Astrocyte (in vitro differentiated cells and primary cell): ENCODE data around the gene DHRS4. TPM values are rescaled to one million over a fixed set of nuclear protein-coding genes. Genes with fewer than 3 reads are reported as not detected.

Source experiments
- DNase-seq: peaks from one replicate; pipeline ENCODE4 v3.0.0-alpha.2; 2010; ENCODE audit warnings: low read depth
- FAIRE-seq: peaks from 2 replicates; lab custom pipeline; 2011; peaks lifted over from hg19 to GRCh38; lab: Jason Lieb, UNC
- H2AFZ ChIP-seq: 2 replicates; pipeline ENCODE4 v1.6.0; 2012; ENCODE audit warnings: low read depth, low read length, inconsistent platforms
- H3K27ac ChIP-seq: 2 replicates; pipeline ENCODE4 v1.5.1; 2011; ENCODE audit warnings: low read depth, low read length, inconsistent platforms
- H3K27me3 ChIP-seq: 2 replicates; pipeline ENCODE4 v1.6.0; 2011; ENCODE audit warnings: low read length, inconsistent platforms; ENCODE audit not compliant: insufficient read depth
- H3K36me3 ChIP-seq: 2 replicates; pipeline ENCODE4 v1.5.1; 2011; ENCODE audit warnings: low read length, inconsistent platforms; ENCODE audit not compliant: insufficient read depth
- H3K4me1 ChIP-seq: 2 replicates; pipeline ENCODE4 v1.5.1; 2011; ENCODE audit warnings: low read length, inconsistent platforms; ENCODE audit not compliant: insufficient read depth
- H3K4me2 ChIP-seq: 2 replicates; pipeline ENCODE4 v1.6.0; 2012; ENCODE audit warnings: low read length, inconsistent platforms
- H3K4me3 ChIP-seq: 2 replicates; pipeline ENCODE4 v1.5.1; 2011; ENCODE audit warnings: low read depth, mild to moderate bottlenecking, low read length, inconsistent platforms; ENCODE audit not compliant: insufficient read depth
- H3K79me2 ChIP-seq: 2 replicates; pipeline ENCODE4 v1.6.0; 2012; ENCODE audit warnings: mild to moderate bottlenecking, low read length, inconsistent platforms; ENCODE audit not compliant: insufficient read depth
- H3K9ac ChIP-seq: 2 replicates; pipeline ENCODE4 v1.6.0; 2012; ENCODE audit warnings: mild to moderate bottlenecking, low read length, inconsistent platforms
- H3K9me3 ChIP-seq: 2 replicates; pipeline ENCODE4 v1.5.1; 2012; ENCODE audit warnings: low read depth, mild to moderate bottlenecking, low read length, inconsistent platforms; ENCODE audit not compliant: insufficient read depth
- H4K20me1 ChIP-seq: 2 replicates; pipeline ENCODE4 v1.6.0; 2012; ENCODE audit warnings: low read length, inconsistent platforms; ENCODE audit not compliant: insufficient read depth
- H3K27ac Mint-ChIP-seq: one replicate; pipeline ENCODE4 v1.8.0; 2021; ENCODE audit warnings: mild to moderate bottlenecking, mixed read lengths; ENCODE audit not compliant: unreplicated experiment
- H3K27me3 Mint-ChIP-seq: one replicate; pipeline ENCODE4 v1.8.0; 2021; ENCODE audit warnings: low read depth, mixed read lengths; ENCODE audit not compliant: unreplicated experiment
- H3K36me3 Mint-ChIP-seq: one replicate; pipeline ENCODE4 v1.8.0; 2021; ENCODE audit warnings: low read depth, mixed read lengths; ENCODE audit not compliant: unreplicated experiment
- H3K4me1 Mint-ChIP-seq: one replicate; pipeline ENCODE4 v1.8.0; 2021; ENCODE audit warnings: low read depth, mixed read lengths; ENCODE audit not compliant: unreplicated experiment
- H3K4me3 Mint-ChIP-seq: one replicate; pipeline ENCODE4 v1.8.0; 2021; ENCODE audit warnings: mild to moderate bottlenecking, moderate library complexity, mixed read lengths; ENCODE audit not compliant: unreplicated experiment
- H3K9me3 Mint-ChIP-seq: one replicate; pipeline ENCODE4 v1.8.0; 2021; ENCODE audit warnings: mild to moderate bottlenecking, mixed read lengths; ENCODE audit not compliant: unreplicated experiment
- EZH2 ChIP-seq: IDR thresholded peaks from 2 replicates; pipeline ENCODE4 v1.6.1; 2012; ENCODE audit warnings: mild to moderate bottlenecking, low read length, inconsistent platforms; ENCODE audit not compliant: insufficient read depth
- total RNA-seq: library from RNA; stranded (reverse); gene quantifications from 2 replicates; pipeline ENCODE4 v1.2.1, GENCODE V29; 2021
- TF ChIP-seq, protein P1 (sequence below): IDR thresholded peaks from 2 replicates; pipeline ENCODE4 v1.5.1; 2011; ENCODE audit warnings: low read depth, mild to moderate bottlenecking, inconsistent platforms, low read length, moderate library complexity; ENCODE audit not compliant: insufficient read depth

The DHRS4 gene
- total RNA-seq, 1 donor from 2014 or later = 18.4 TPM

DNA sequence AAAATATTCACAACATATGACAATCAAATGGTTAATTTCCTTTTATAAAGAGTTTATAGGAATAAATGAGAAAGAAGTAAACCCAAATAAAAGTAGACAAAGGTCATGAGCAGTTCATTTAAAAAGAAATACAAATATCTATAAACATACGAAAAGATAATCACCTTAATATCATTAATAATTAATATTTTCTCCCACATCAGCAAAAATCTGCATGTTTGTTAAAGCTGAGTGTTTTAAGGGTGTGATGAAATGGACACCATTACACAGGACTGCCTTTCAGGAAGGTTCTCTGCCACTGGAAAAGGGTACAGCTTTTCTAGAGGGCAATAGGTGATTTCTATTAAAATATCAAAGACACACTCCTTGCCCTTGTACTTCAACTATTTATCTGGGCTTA, 14.7 kb upstream of the DHRS4 start:
- Mint-ChIP-seq H3K4me3 (no peak overlapping the region), H3K4me1 (no peaks in the 10 kb centered on the region), H3K9me3 (peaks cover 6% of the 10 kb centered on the region), H3K27me3 (peaks cover 4% of the 10 kb centered on the region), H3K36me3 (peaks cover 14% of the 10 kb centered on the region), H3K27ac (no peak overlapping the region)
- H4K20me1 ChIP-seq = no peaks in the 10 kb centered on the region
- no peaks in the 10 kb centered on the region for H3K4me1 ChIP-seq
- no peaks in the 10 kb centered on the region for H3K36me3 ChIP-seq
- H3K4me2 ChIP-seq = no peak overlapping the region
- no peak overlapping the region for H2AFZ ChIP-seq
- no peaks in the 10 kb centered on the region for H3K79me2 ChIP-seq
- DNase-seq (no peak), FAIRE-seq (no peak)
- H3K4me3 ChIP-seq = no peak overlapping the region
- no peaks in the 10 kb centered on the region for H3K9me3 ChIP-seq
- H3K27ac ChIP-seq = no peak overlapping the region
- TF ChIP-seq, protein P1, sequence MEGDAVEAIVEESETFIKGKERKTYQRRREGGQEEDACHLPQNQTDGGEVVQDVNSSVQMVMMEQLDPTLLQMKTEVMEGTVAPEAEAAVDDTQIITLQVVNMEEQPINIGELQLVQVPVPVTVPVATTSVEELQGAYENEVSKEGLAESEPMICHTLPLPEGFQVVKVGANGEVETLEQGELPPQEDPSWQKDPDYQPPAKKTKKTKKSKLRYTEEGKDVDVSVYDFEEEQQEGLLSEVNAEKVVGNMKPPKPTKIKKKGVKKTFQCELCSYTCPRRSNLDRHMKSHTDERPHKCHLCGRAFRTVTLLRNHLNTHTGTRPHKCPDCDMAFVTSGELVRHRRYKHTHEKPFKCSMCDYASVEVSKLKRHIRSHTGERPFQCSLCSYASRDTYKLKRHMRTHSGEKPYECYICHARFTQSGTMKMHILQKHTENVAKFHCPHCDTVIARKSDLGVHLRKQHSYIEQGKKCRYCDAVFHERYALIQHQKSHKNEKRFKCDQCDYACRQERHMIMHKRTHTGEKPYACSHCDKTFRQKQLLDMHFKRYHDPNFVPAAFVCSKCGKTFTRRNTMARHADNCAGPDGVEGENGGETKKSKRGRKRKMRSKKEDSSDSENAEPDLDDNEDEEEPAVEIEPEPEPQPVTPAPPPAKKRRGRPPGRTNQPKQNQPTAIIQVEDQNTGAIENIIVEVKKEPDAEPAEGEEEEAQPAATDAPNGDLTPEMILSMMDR = no peak
- TF ChIP-seq EZH2 = no peak
- H3K27me3 ChIP-seq = no peaks in the 10 kb centered on the region
- no peak overlapping the region for H3K9ac ChIP-seq

DNA sequence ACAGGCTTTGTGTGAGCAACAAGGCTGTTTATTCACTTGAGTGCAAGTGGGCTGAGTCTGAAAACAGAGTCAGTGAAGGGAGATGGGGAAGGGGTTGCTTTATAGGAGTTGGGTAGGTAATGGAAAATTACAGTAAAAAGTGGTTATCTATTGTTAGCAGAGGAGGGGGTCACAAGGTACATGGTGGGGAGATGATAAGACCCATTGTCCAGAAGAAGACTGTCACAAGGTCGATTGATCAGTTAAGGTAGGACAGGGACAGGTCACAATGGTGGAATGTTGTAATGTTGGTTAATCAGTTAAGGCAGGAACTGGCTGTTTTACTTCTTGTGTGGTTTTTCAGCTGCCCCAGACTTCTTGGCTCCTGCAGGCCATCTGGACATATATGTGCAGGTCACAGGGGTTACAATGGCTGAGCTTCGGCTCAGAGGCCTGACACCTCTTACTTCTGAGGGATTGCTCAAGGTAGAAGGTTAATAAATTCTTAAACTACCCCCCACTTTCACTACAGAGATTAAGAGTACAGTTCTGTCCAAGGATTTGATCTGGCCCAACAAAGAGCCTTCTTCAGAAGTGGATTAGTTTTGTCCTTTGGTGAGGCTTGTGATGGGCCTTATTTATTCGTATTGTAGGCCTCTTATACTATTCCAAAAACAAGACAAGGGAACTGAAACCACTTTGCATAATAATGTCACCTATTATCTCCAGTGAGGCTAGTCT, 13.8 kb upstream of the DHRS4 start:
- no peak for TF ChIP-seq EZH2
- TF ChIP-seq, protein P1 = no peak
- peaks cover 14% of the 10 kb centered on the region for H3K36me3 Mint-ChIP-seq
- Histone ChIP-seq H3K9me3 (no peaks in the 10 kb centered on the region), H3K27ac (no peak overlapping the region), H3K9ac (no peak overlapping the region), H3K79me2 (no peaks in the 10 kb centered on the region), H3K4me3 (no peak overlapping the region), H3K4me2 (no peak overlapping the region), H2AFZ (no peak overlapping the region), H3K4me1 (no peaks in the 10 kb centered on the region), H3K36me3 (no peaks in the 10 kb centered on the region), H4K20me1 (no peaks in the 10 kb centered on the region), H3K27me3 (no peaks in the 10 kb centered on the region)
- H3K27me3 Mint-ChIP-seq = peaks cover 2% of the 10 kb centered on the region
- peaks cover 6% of the 10 kb centered on the region for H3K9me3 Mint-ChIP-seq
- H3K4me3 Mint-ChIP-seq = no peak overlapping the region
- DNase-seq (no peak), FAIRE-seq (no peak)
- no peaks in the 10 kb centered on the region for H3K4me1 Mint-ChIP-seq
- no peak overlapping the region for H3K27ac Mint-ChIP-seq

DNA sequence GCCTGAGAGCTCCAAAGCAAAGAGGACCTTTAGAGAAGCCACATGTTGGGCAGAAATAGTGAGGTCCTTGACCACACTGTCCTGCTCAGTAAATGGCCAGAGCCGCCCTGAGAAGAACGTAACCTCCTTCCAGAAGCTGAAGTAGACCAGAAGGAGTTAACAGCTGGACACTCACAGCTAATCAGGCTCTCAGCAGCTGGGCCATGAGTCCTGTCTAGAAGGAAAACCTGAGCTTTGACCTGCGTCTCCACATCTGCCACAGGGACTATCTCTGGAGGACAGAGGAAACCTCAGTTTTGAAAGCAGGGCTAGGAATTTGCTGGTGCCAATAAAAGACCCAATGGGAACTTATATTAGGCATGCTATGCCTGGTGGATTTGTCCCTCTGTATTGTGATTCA, 12.3 kb upstream of the DHRS4 start:
- Histone ChIP-seq H3K4me1 (no peaks in the 10 kb centered on the region), H2AFZ (no peak overlapping the region), H3K27ac (no peak overlapping the region), H3K27me3 (no peaks in the 10 kb centered on the region), H3K36me3 (no peaks in the 10 kb centered on the region), H3K79me2 (no peaks in the 10 kb centered on the region), H3K4me3 (no peak overlapping the region), H3K4me2 (no peak overlapping the region), H4K20me1 (no peaks in the 10 kb centered on the region), H3K9ac (no peak overlapping the region), H3K9me3 (no peaks in the 10 kb centered on the region)
- Mint-ChIP-seq H3K27me3 (no peaks in the 10 kb centered on the region), H3K9me3 (peaks cover 6% of the 10 kb centered on the region), H3K27ac (no peak overlapping the region), H3K36me3 (peaks cover 14% of the 10 kb centered on the region), H3K4me1 (no peaks in the 10 kb centered on the region), H3K4me3 (no peak overlapping the region)
- DNase-seq (no peak), FAIRE-seq (no peak)
- TF ChIP-seq EZH2 = no peak
